GM19372 (cell line): ENCODE results near the gene RABGAP1L.
"Not testable (repeated sequence)": the region's sequence is repeated elsewhere in the genome, so short reads cannot be mapped to it uniquely, and the experiment has no call there.

ENCODE experiments used
- ATAC-seq: cut with Tn5 transposase; IDR thresholded peaks from one replicate; pipeline ENCODE4 v1.9.1; 2021; ENCODE audit warnings: mild to moderate bottlenecking, low read depth, moderate library complexity; ENCODE audit not compliant: unreplicated experiment

The RABGAP1L gene

GRCh38 chr1:174417921-174418320, 258.6 kb downstream of the RABGAP1L start:
- ATAC-seq: no peak

- no peak for ATAC-seq
These were observed 265.8 kb downstream of the RABGAP1L start for GRCh38 chr1:174425121-174425520.

- no peak for ATAC-seq
These were observed 266.8 kb downstream of the RABGAP1L start for GRCh38 chr1:174426153-174426552.

- ATAC-seq: no peak
These were observed 268.7 kb downstream of the RABGAP1L start for GRCh38 chr1:174428033-174428432.

- ATAC-seq: no peak
These were observed 269.4 kb downstream of the RABGAP1L start for GRCh38 chr1:174428739-174429138.

- no peak for ATAC-seq
These were observed 274.1 kb downstream of the RABGAP1L start for GRCh38 chr1:174433451-174433850.

GRCh38 chr1:174445351-174445750, 286.0 kb downstream of the RABGAP1L start:
- ATAC-seq: no peak

- ATAC-seq: no peak
These were observed 286.5 kb downstream of the RABGAP1L start for GRCh38 chr1:174445817-174446216.

- ATAC-seq: no peak
These were observed 288.7 kb downstream of the RABGAP1L start, which contains the start of gene GPR52 for GRCh38 chr1:174447866-174448530. Gene GPR52, plus strand, starts transcription at chr1:174447964. Its CDS starts 148 bp downstream, at chr1:174448112.

- no peak for ATAC-seq
These were observed 289.2 kb downstream of the RABGAP1L start for GRCh38 chr1:174448531-174448883.

- no peak for ATAC-seq
These were observed 289.7 kb downstream of the RABGAP1L start for GRCh38 chr1:174448974-174449373.

- ATAC-seq: no peak
These were observed 292.1 kb downstream of the RABGAP1L start for GRCh38 chr1:174451408-174451807.

GRCh38 chr1:174465855-174466254, 306.5 kb downstream of the RABGAP1L start:
- ATAC-seq: no peak

- ATAC-seq: no peak
These were observed 307.3 kb downstream of the RABGAP1L start for GRCh38 chr1:174466607-174467006.

GRCh38 chr1:174469052-174469451, 309.7 kb downstream of the RABGAP1L start:
- ATAC-seq: no peak

- ATAC-seq: no peak
These were observed 310.4 kb downstream of the RABGAP1L start for GRCh38 chr1:174469687-174470086.

- no peak for ATAC-seq
These were observed 320.0 kb downstream of the RABGAP1L start for GRCh38 chr1:174479281-174479680.

- no peak for ATAC-seq
These were observed 321.0 kb downstream of the RABGAP1L start for GRCh38 chr1:174480324-174480723.

- ATAC-seq: no peak
These were observed 332.3 kb downstream of the RABGAP1L start for GRCh38 chr1:174491606-174492005.

- no peak for ATAC-seq
These were observed 338.2 kb downstream of the RABGAP1L start for GRCh38 chr1:174497478-174497877.

- ATAC-seq: not testable (repeated sequence)
These were observed 357.4 kb downstream of the RABGAP1L start for GRCh38 chr1:174516755-174517154.

GRCh38 chr1:174519844-174520243, 360.5 kb downstream of the RABGAP1L start:
- no peak for ATAC-seq

- no peak for ATAC-seq
These were observed 372.4 kb downstream of the RABGAP1L start for GRCh38 chr1:174531751-174532150.
